SK-MEL-5 (cell line): ENCODE data around the gene ADD1. TPM values are rescaled to one million over a fixed set of nuclear protein-coding genes. Genes with fewer than 3 reads are reported as not detected.

Experiments used
- DNase-seq: peaks from one replicate; pipeline ENCODE4 v3.0.0-alpha.2; 2016; ENCODE audit warnings: low read depth, low spot score
- in situ Hi-C: cut with HindIII; loops from 2 replicates; pipeline ENCODE4 v1.10.0; 2016; ENCODE audit warnings: low sequenced_read_pairs, high pct_unique_total_duplicates, low pct_unique_long_range_greater_than_20kb
- total RNA-seq: library from RNA; depleted of rRNA; stranded (reverse); fragments of >200 nt; shearing (Covaris generic); gene quantifications from 2 replicates; pipeline ENCODE4 v1.2.3, GENCODE V29; 2014

ADD1 gene
- total RNA-seq, 1 experiment from 2014 or later, result 148 TPM

DNA sequence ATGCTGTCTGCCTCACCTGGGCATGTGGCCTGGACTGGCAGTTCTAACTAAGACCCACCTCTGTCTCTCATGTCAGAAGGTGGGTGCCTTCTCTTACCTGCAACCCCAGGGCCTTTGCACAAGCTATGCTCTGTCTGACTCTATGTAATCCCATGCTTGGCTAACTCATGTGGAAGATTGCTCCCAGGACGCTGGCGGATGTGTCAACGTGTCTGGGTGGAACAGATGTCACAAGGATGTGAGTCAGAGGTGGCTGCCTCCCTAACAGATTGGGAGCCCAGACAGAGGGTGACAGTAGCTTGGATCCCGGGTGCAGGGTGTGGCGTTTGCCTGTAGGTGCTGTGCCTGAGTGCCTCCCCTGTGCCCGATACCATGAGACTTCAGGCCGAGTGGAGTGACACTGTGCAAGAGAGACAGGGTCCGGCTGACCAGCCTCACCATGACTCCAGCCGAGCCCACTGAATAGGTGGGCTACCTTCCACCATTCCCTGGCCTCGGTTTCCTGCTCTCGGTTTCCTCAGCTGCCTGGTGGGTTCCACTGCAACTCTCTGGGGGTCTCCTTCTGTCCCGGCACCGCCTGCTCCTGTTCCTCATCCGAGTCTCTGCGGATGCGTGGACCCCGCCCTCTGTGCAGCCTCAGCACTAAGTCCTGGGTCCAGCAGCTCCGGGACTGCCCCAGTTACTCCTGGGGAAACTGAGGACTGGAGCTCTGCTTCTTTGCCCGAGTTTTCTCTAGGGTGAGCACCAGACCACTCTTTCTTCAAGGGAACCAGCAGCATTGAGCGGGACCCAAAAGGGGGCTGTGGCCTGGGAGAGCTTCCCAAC lies 39.8 kb upstream of the ADD1 start:
- in situ Hi-C loops, result no loop called here
- no peak for DNase-seq

DNA sequence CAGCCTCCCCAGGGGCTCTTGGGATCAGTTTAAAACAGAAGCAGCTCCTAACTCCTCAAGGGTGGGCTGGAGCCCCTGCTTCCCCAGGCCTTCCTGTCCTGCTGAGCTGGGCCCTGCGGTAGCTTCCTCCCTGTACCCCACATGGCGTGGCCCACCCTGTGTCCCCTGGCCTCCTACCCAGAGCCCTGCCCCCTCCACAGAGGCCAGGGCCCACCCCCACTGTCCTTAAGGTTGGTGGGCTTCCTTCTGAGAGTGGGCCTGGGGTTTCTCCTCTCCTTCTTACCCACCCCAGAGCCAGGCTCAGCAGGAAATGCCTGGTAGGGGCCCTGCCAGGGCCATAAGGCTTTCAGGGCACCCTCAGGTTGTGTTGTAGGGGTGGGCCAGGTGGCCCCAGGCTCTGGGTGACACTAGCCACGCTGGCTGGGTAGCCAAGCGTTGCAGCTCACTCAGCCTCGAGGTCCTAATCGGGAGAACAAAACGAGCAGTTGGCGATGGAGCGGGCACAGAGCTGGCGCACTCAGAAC lies 39.1 kb upstream of the ADD1 start:
- in situ Hi-C loops, result no loop called here
- no peak for DNase-seq

DNA sequence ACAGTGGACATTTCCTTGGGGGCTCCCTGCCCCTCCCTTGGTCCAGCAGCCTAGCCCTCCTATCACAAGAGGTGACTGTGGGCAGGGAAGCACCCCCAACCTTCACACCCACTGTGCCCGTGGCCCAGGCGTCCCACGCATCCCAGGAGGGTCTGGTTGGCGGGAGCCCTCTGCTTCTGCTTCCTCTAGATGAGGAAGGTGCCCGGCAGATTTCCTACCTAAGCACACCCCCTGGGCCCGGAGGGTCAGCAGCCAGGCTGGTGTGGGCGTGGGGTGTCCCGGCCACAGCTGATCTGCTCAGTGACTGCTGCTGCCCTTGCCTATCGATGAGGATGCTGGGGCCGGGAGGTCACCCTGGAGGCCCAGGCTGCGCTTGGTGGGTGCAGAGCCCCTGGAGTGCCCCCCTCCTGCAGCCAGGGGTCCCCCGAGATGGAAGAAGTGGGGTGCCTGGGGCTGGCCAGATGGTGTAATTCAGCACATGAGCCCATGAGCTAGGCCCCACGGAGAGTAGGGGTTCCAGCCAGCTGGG lies 38.6 kb upstream of the ADD1 start:
- DNase-seq, result no peak
- in situ Hi-C loops, result no loop called here

DNA sequence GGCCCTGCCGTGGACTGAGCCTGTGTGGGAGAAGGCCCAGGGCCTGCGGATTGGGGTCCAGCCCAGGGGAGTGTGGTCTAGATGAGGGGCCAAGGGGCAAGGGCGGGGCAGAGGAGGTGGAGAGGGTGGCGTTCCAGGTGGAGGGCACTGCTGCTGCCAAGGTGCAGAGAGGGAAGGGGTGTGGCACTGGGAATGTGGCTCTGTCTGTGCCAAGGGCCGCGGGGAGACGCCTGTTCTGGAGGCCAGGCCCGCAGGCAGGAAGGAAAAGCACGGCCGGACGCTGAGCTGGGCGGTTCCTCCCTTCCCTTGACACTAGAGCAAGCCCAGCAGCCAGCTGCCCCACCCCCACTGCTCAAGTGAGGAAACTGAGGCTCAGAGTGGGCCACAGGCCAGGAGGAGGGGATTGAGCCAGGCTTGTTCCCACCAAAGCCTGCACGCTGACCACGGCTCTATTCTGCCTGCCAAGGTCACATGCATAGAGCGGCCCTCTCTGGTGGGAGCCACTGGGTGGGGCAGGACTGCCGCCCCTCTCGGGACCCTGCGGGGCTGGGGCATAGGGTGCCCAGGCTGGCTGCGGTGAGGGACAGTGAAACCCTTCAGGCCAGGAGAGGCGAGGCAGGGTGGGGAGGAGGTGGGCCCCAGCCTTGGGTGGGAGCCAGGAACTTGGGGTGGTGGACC lies 37.8 kb upstream of the ADD1 start:
- no peak for DNase-seq
- in situ Hi-C loops, result no loop called here

DNA sequence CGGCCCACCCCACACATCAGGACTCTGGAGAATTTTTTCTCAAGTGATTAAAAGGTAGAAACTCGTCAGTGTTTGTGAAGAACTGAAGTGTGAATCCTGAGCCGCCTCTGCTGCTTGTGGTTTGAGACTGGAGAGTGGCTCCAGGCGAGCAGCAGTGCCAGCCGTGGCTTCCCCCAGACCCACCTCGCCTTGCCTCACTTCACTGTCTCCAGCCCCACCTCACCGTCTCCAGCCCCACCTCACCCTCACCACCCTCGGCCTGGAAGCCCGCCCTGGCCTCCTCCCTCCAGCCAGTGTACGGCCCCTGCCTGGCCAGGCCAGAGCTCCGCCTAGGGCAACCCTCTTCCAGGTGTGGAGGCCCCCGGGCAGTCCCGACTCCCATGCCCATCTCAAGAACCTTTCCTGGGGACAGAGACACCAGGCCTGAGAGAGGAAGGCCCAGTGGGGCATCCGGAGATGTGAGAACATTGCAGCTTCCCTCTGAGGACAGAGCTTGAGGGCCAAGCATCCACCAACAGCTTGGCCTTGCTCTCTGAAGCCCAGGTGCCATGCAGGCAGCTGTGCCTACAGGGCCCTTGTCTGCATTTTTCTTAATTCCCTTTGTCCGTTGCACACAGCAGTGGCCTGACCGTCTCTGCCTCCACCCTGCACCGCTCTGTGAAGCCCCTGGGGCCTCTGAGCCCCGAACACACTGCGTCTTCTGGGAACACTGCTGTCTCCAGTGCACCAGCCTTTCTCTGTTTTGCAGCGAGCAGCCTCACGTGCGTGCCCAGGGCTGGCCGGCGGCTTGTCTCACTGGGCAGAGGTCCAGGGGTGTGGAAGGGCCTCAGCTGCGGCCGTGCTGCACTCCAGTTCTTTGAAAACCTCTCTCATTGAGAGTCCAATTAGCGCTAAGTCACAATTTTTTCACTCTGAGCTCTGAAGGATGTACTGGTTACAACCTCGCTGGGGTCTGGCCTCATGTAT lies 37.0 kb upstream of the ADD1 start:
- in situ Hi-C loops, result no loop called here
- no peak for DNase-seq

DNA sequence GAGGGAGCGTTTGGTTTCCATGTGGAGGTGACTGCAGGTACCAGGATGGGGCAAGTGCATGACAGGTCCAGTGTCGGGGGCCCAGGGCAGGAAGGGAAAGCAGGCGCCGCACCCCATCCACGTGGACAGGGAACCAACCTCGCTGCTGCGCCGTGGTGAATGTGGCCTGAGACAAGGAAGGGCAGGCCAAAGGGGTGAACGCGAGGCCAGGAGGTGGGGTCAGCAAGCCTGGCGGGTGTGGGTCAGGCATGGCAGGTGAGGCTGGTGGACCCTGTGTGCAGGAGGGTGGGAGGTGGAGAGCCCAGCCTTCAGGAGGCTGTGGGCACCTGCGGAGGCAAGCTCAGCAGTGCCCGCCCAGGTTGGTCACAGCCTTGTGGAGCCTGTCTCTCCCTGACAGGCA lies 36.1 kb upstream of the ADD1 start:
- no peak for DNase-seq
- in situ Hi-C loops, result no loop called here

DNA sequence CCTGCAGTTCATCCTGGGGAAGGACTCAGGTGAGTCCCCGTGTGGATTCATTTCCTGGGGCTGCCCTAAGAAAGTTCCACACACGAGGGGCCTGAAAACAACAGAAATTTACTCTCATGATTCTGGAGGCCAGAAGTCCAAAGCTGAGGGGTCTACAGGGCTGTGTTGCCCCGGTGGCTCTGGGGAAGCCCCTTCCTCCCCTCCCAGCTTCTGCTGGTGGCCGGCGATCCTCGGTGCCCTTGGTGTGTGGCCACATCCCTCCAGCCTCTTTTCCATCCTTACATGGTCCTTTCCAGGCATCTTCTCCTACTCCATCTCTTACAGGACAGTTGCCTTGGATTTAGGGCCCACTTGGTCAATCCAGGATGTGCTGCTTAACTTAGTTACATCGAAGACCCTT lies 35.6 kb upstream of the ADD1 start:
- DNase-seq, result no peak
- in situ Hi-C loops, result no loop called here

DNA sequence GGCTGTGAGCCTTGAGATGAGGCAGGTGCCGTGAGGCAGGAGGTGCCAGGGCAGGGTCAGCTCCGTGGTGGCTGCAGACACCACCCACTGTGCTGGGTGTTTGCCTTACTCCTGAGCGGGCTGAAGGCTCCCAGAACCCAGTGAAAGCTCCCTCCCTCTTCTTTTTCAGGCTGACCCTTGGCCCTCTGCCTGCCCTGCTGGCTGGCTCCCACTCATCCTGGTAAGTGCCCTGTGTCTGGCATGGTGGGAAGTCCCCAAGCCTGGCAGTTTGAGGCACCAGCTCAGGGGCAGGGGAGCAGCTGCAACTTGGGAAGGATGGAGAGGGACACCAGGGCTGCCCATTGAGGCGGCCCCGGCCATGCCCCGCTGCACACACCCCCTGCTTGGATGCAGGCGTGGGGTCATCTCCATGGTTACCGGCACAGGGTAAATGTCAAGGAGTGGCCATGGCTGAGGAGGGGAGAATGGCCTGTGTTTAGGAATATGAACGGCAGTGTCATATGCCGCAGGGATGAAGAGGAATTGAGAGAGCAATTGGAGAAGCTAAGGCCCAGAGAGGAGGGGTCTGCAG lies 33.9 kb upstream of the ADD1 start:
- in situ Hi-C loops, result no loop called here

DNA sequence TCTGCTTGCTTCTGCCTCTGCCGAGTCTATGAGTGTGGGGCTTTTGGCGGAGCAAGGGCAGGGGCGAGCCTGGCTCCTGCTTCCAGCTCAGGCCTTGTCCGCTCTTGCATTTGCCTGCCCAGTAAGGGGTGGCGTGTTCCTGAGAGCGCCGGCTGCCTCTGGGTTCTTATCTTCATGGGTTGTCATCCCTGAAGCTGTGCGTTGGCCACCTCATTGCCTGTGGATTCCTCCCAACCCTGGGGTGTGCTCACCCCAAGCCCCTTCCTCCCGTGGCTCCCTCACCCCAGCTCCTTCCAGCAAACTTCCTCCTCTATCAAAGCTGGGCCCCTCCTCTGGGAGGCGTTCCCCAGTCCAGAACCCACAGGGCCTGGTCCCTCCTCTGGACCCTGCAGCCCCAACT lies 33.3 kb upstream of the ADD1 start:
- in situ Hi-C loops, result no loop called here
- DNase-seq, result no peak

More for the DNA sequence above, 33.9 kb upstream of the ADD1 start:
- no peak for DNase-seq

DNA sequence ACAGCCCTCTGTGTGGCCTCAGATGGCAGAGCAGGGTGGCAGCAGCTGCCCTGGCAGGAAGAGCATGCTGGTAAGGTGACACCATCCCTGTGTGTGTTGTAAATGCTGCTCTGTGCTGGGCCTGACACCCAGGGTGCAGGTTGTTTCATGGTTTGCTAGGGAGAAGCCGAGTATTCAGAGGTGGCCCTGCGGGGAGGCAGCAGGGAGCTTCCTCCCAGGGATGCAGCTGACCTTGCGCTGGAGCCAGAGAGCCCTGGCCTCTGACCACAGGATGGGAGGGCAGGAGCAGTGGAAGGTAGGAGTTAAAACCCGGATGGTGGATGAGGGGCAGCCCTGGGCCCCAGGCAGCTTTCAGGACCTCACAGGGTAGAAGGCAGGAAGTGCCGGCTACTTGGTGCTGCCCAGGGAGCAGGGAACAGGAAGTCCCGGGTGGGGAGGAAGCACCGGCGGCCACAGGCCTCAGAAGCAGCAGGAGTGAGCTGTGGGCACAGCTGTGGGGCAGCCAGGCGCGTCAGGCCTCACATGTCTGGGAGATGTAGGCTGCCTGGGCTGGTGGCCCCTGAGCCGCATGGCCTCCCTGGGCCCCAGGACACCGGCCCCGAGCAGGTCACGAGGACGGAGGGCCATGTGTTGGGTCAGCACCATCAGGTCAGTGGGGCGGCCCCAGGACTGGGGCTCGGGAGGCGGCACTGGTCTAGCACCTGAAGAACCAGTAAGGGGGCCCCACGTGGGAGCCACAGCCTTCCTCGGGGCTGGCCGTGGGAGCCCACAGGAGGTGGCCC lies 31.6 kb upstream of the ADD1 start:
- in situ Hi-C loops, result no loop called here
- peak; percentile 75 for DNase-seq

DNA sequence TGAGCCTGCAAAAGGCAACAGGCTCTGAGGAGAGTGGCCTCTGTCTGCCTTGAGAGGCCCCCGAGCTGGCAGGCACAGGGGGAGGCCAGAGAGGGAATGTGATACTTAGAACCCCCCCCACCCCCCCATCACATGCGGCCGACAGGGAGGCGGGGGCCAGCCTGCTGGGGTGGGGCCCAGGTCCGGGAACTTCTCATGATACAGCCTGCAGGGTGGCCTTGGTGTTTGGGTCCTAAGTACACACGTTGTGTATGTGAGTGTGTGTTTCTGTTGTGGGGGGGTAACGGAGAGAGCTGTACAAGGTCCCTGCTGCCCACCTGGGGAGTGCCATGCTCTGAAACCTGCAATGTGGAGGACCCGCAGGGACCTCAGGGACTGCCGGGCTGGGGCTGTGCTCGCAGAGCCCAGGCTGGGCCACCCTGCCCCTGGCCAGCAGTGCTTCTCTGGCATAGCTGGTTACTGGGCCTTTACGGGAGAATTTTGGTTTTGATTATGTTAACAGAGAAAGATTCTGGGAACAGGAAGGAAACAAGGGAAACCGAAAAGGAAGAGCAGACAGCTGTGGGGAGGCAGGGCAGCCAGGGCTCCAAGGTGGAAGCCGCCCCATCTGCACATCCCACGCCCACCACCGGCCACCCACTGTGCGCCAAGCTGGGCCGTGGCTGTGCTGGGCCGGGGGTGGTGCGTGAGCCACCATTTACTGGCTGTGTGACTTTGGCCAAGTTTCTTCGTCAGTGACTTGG lies 30.9 kb upstream of the ADD1 start:
- peak; percentile 7 for DNase-seq
- in situ Hi-C loops, result no loop called here

DNA sequence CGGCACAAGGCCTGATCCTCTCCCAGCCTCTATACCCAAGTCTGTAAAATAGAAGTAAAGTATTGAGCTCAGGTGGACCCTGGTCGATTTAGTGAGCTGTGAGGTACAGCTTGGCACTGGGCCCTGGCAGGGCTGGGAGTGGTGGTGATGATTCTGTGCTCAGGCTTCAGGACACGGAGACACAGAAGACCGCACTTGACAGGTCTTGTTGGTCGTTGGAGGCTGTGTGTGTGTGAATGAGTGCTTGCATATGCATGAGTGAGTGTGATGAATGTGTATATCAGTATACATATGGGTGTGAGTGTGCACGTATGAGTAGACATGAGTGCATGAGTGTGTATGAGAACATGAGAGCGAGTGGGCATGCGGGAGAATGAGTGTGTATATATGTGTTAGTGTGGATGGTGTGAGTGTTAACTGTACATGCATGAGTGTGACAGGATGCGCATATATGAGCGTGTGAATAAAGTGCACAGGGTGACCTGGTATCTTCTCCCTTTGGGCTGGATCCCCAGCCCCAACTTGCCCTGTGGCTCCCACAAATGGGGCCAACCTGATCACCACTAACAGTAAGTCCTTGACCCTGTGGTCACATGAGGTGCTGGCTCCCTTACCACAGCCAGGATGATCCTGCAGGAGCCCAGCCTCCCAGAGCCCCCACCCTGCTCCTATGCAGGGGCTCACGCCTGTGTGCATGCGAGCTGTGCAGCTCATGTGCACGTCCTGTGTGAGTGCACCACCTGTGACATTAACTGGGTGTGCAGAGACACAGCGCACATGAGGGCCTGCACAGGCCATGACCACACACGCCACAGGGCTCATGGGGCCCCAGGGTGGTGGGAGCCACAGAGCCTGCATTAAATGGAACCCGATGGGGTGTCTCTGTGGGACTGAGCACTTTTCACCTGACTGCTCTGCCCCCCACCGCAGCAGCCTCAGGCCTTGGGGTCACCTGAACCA lies 29.9 kb upstream of the ADD1 start:
- no peak for DNase-seq
- in situ Hi-C loops, result no loop called here

DNA sequence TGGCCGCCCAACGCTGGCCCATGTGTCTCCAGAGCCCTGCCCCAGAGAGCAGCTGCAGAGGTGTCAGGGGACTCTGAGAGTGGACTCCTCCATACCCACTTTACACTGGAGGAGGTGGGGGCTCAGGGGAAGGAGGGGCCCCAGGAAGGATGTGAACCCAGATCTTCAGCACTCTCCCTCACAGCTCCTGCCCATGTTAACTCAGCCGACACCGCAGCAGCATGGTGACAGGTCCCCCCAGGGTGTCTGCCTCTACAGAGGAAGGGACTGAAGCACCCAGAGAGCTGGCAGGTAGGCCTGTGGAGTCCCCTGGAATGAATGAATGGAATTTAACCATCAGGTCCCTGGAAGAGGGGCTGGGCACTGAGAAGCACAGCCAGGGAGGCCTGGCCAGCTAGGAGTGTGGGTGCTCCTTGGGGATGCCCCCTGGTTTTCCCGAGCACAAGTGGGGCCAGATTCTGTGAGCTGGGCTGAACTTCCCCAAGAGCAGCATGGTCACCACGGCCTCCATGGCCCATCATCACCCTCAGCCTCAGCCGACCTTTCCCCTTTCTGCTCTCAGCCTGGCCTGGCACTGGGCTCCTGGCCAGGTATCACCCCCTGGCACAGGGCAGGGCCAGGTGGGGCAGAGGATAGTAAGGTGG lies 28.9 kb upstream of the ADD1 start:
- in situ Hi-C loops, result no loop called here
- DNase-seq, result no peak

DNA sequence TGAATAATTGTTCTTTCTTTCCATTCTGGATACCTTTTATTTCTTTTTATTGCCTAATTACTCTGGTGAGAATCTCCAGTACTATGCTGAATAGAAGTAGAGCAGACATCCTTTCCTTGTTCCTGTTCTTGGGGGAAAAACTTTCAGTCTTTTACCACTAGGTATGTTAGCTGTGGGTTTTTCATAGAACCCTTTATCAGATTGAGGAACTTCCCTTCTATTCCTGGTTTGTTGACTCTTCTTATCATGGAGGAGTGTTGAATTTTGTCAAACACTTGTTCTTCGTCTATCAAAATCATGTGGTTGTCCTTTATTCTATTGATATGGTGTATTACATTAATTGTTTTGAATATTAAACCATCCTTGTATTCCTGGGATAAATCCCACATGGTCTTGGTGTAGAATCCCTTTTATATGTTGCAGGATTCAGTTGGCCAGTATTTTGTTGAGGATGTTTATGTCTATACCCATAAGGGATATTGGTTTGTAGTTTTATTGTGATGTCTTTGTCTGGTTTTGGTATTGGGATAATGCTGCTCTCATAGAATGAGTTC lies 27.2 kb upstream of the ADD1 start:
- in situ Hi-C loops, result no loop called here
- DNase-seq, result no peak
